PC-3 (cell line): ENCODE measurements around the gene PTPRN2.

ENCODE experiments used
- EZH2 ChIP-seq: fragments of 300-600 bp; sonication (generic); IDR thresholded peaks from one replicate; pipeline ENCODE4 v1.6.1; 2017; ENCODE audit warnings: antibody characterized with exemption, mild to moderate bottlenecking, low read length; ENCODE audit not compliant: unreplicated experiment
- EZH2phosphoT487 ChIP-seq: fragments of 300-600 bp; sonication (generic); IDR thresholded peaks from 2 replicates; pipeline ENCODE4 v1.6.1; 2018; ENCODE audit warnings: mild to moderate bottlenecking, antibody characterized with exemption, low read length, borderline replicate concordance
- TF ChIP-seq, protein P1 (sequence below): fragments of 300-600 bp; sonication (generic); conservative IDR thresholded peaks from 2 replicates; pipeline ENCODE4 v1.5.1; 2017; ENCODE audit warnings: antibody characterized with exemption, low read depth, mild to moderate bottlenecking, low read length

- TF ChIP-seq, protein P1, sequence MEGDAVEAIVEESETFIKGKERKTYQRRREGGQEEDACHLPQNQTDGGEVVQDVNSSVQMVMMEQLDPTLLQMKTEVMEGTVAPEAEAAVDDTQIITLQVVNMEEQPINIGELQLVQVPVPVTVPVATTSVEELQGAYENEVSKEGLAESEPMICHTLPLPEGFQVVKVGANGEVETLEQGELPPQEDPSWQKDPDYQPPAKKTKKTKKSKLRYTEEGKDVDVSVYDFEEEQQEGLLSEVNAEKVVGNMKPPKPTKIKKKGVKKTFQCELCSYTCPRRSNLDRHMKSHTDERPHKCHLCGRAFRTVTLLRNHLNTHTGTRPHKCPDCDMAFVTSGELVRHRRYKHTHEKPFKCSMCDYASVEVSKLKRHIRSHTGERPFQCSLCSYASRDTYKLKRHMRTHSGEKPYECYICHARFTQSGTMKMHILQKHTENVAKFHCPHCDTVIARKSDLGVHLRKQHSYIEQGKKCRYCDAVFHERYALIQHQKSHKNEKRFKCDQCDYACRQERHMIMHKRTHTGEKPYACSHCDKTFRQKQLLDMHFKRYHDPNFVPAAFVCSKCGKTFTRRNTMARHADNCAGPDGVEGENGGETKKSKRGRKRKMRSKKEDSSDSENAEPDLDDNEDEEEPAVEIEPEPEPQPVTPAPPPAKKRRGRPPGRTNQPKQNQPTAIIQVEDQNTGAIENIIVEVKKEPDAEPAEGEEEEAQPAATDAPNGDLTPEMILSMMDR: no peak
- TF ChIP-seq EZH2phosphoT487 (no peak), EZH2 (no peak)
These were observed 520.2 kb downstream of the PTPRN2 start for GRCh38 chr7:158067219-158067930.
